ENCODE data around the gene EEF1AKMT1. TPM values are rescaled to one million over a fixed set of nuclear protein-coding genes. Genes with fewer than 3 reads are reported as not detected.
A peak's percentile ranks its signal among the peaks of the same experiment; 100 is the strongest.

Gene EEF1AKMT1, protein sequence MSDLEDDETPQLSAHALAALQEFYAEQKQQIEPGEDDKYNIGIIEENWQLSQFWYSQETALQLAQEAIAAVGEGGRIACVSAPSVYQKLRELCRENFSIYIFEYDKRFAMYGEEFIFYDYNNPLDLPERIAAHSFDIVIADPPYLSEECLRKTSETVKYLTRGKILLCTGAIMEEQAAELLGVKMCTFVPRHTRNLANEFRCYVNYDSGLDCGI
- total RNA-seq (2014; rRNA removed; shearing (Covaris generic)) (2.5 and 3.2 TPM in 2 replicates), polyA plus RNA-seq (2016; fragmentation: Nextera tagmentation; extraction: Ambion mirVana) (7.6 and 8.3 TPM in 2 replicates)
- long read RNA-seq, partial matches to known transcripts, result 0 of 3 reads
- long read RNA-seq, other reads (novel, unspliced or antisense), result 0 of 3 reads

DNA sequence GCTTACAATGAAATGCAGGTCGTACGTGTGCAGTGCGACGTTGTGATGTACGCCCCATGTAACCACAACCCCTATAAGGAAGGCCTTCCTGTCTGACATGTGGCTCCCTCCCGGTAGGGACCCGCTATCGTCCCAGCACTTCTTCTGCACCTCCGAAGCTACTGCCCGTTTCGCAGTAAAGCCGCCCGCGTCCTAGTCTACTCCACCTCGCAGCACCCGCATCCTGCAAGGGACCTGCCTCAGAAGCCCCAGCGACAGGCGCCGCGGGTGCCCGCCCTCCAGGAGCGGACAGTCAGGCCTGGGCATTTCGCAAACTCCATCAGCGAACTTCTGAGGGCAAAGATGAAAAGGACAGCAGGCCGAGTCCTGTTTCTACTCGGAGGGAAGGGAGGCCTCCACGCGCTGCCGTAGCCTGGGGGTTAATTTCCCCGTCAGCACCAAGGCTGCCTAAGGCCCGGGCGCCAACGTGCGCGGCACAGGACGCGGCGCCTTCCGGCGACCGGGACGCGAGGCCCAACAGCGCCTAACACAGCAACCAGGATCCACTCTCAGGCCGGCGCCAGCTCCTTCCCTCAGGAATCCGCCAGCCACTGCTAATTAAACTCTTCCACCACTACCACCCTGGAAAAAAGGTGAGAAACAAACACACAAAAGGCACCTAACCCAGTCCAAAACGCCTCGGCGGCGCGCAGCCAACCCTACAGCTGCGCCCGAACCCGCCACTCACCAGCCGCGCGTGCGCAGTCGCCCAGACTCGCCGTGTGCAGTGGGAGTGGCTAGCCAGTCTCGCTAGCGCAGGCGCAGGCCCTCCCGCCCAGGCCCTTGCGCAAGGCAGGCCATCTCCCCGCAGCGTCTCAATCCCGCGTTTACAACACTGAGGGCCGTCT lies at the start of gene EEF1AKMT1:
Gene EEF1AKMT1, minus strand, starts transcription at position 768 of the 887 bp plus-strand sequence. CDS start 16,363 bp downstream, outside the sequence.
- peaks cover 7% of the 10 kb centered on the region; the same call in 1 of the 3 replicates for H3K9me3 Mint-ChIP-seq

GRCh38 chr13:20823071-20823470 lies 49.3 kb upstream of the EEF1AKMT1 start:
- no peaks in the 10 kb centered on the region for H3K27me3 ChIP-seq (ENCODE audit: insufficient read depth)
- ATAC-seq (no peak), DNase-seq (ENCODE audit: low spot score) (no peak)
- no peak overlapping the region for H3K4me3 Mint-ChIP-seq
- H3K36me3 Mint-ChIP-seq (ENCODE audit: low read depth), result peaks cover 4% of the 10 kb centered on the region; the same call in 2 of the 3 replicates
- H3F3A ChIP-seq (replicated peaks; ENCODE audit: low read depth), result no peaks in the 10 kb centered on the region
- no peak overlapping the region for H3K4me3 ChIP-seq
- H2AFZ ChIP-seq, result no peak overlapping the region
- peaks cover 22% of the 10 kb centered on the region for H3K4me1 Mint-ChIP-seq
- H3K27ac Mint-ChIP-seq, result no peak overlapping the region
- 0 out of 2 replicates have a peak, but pooled peaks cover 5% of the 10 kb centered on the region for H4K20me1 ChIP-seq (replicated peaks; ENCODE audit: insufficient read depth)
- peaks cover 18% of the 10 kb centered on the region for H3K4me1 ChIP-seq (ENCODE audit: insufficient read depth)
- no peaks in the 10 kb centered on the region for H3K36me3 ChIP-seq (ENCODE audit: insufficient read depth)
- no peaks in the 10 kb centered on the region for H3K27me3 Mint-ChIP-seq (ENCODE audit: insufficient read depth, low read depth, poor library complexity)
- peaks cover 13% of the 10 kb centered on the region; the same call in 1 of the 2 replicates for H3K79me2 ChIP-seq (replicated peaks; ENCODE audit: insufficient read depth)
- no peaks in the 10 kb centered on the region for H3K9me3 Mint-ChIP-seq
- H3K4me2 ChIP-seq, result no peak overlapping the region
- H3K9me2 ChIP-seq (ENCODE audit: insufficient read depth), result no peaks in the 10 kb centered on the region
- H3K27ac ChIP-seq (ENCODE audit: low read depth), result no peak overlapping the region
- TF ChIP-seq NANOG (IDR thresholded peaks at IDR 0.05; ENCODE audit: borderline replicate concordance) (no peak), ZNF331 (CRISPR knock-in tag; IDR thresholded peaks at IDR 0.05; ENCODE audit: low read depth) (no peak), CTCF (conservative IDR thresholded peaks at IDR 0.05; ENCODE audit: low read depth in 2 of 2) (no peak), EZH2 (IDR thresholded peaks at IDR 0.05; ENCODE audit: low read depth, unreplicated experiment) (no peak), EZH2phosphoT487 (IDR thresholded peaks at IDR 0.05; ENCODE audit: unreplicated experiment) (no peak), STAT1 (IDR thresholded peaks at IDR 0.05; ENCODE audit: unreplicated experiment) (no peak)

More for the DNA sequence above, at the start of gene EEF1AKMT1:
- Mint-ChIP-seq H3K4me1 (peaks cover 9% of the 10 kb centered on the region; the same call in 2 of the 3 replicates), H3K27ac (peak within 1 kb of the TSS; percentile 99), H3K4me3 (peak within 1 kb of the TSS; percentile 94), H3K36me3 (ENCODE audit: low read depth) (peaks cover 24% of the 10 kb centered on the region), H3K27me3 (ENCODE audit: insufficient read depth, low read depth, poor library complexity) (peaks cover 11% of the 10 kb centered on the region)
- H2AFZ ChIP-seq, result peak within 1 kb of the TSS; percentile 92
- H3K79me2 ChIP-seq (replicated peaks; ENCODE audit: insufficient read depth), result no peaks in the 10 kb centered on the region
- H3K4me2 ChIP-seq, result peak within 1 kb of the TSS; percentile 86
- no peaks in the 10 kb centered on the region for H4K20me1 ChIP-seq (replicated peaks; ENCODE audit: insufficient read depth)
- peak within 1 kb of the TSS; percentile 85 for H3K27ac ChIP-seq (ENCODE audit: low read depth)
- no peaks in the 10 kb centered on the region; the same call in 1 of the 2 replicates for H3K4me1 ChIP-seq (ENCODE audit: insufficient read depth)
- peak; percentile 95 for DNase-seq (ENCODE audit: low spot score)
- no peaks in the 10 kb centered on the region for H3K36me3 ChIP-seq (ENCODE audit: insufficient read depth)
- H3K9me2 ChIP-seq (ENCODE audit: insufficient read depth), result no peaks in the 10 kb centered on the region
- H3K27me3 ChIP-seq (ENCODE audit: insufficient read depth), result no peaks in the 10 kb centered on the region
- TF ChIP-seq ETS1 (IDR thresholded peaks at IDR 0.05) (peak; percentile 16; the same call in 1 of the 2 replicates), CTCF (conservative IDR thresholded peaks at IDR 0.05; ENCODE audit: low read depth in 2 of 2) (no peak), JUNB (IDR thresholded peaks at IDR 0.05; ENCODE audit: unreplicated experiment) (no peak), POLR2AphosphoS5 (IDR thresholded peaks at IDR 0.05; ENCODE audit: low read depth) (peak; percentile 95)
- H3K4me3 ChIP-seq, result peak within 1 kb of the TSS; percentile 74
- no peaks in the 10 kb centered on the region for H3F3A ChIP-seq (replicated peaks; ENCODE audit: low read depth)
- peak; percentile 90 for ATAC-seq

All from GM23338 (cell line).